H1 (cell line): ENCODE measurements around the gene CD1B.

Experiments
- CTCF ChIP-seq, 3 experiments: IDR thresholded peaks; 1 replicate in 2 of 3; 2 replicates in 1 of 3; pipeline versions ENCODE4 v1.5.1 to v1.6.1; 2011; ENCODE audit warnings: low read length in 3 of 3, mild to moderate bottlenecking in 3 of 3, inconsistent platforms in 2 of 3, low read depth in 1 of 3, moderate library complexity in 1 of 3; ENCODE audit not compliant: insufficient read depth in 1 of 3; ENCODE audit errors: control extremely low read depth in 1 of 3
- JUND ChIP-seq: IDR thresholded peaks from 2 replicates; pipeline ENCODE4 v1.6.1; 2011; ENCODE audit warnings: mild to moderate bottlenecking, improper control_type of control experiment, low read length
- MAX ChIP-seq: IDR thresholded peaks from 2 replicates; pipeline ENCODE4 v1.6.1; 2012; ENCODE audit warnings: inconsistent platforms
- POLR2AphosphoS5 ChIP-seq: IDR thresholded peaks from 2 replicates; pipeline ENCODE4 v1.6.1; 2011; ENCODE audit warnings: low read depth, low read length
- RNF2 ChIP-seq: fragments of 200-900, 300-1000 bp; sonication (generic); IDR thresholded peaks from 2 replicates; pipeline ENCODE4 v1.7.1; 2016; ENCODE audit warnings: borderline replicate concordance, low read depth, mild to moderate bottlenecking, antibody characterized with exemption, low read length; ENCODE audit not compliant: poor library complexity, severe bottlenecking; ENCODE audit errors: missing control alignments
- USF2 ChIP-seq: IDR thresholded peaks from 2 replicates; pipeline ENCODE4 v1.6.1; 2011; ENCODE audit warnings: low read length, improper control_type of control experiment

GRCh38 chr1:158328426-158328825 is 2.9 kb downstream of the CD1B start:
- no peak for TF ChIP-seq MAX
- TF ChIP-seq POLR2AphosphoS5 = no peak
- no peak for TF ChIP-seq USF2
- TF ChIP-seq JUND = no peak
- no peak for TF ChIP-seq RNF2
- no peak for TF ChIP-seq CTCF (IDR thresholded peaks at IDR 0.05; ENCODE audit: control extremely low read depth in 1 of 3, insufficient read depth in 1 of 3, low read depth in 1 of 3, low read length in 3 of 3)
